ENCODE measurements around the gene KDM8.

DNA sequence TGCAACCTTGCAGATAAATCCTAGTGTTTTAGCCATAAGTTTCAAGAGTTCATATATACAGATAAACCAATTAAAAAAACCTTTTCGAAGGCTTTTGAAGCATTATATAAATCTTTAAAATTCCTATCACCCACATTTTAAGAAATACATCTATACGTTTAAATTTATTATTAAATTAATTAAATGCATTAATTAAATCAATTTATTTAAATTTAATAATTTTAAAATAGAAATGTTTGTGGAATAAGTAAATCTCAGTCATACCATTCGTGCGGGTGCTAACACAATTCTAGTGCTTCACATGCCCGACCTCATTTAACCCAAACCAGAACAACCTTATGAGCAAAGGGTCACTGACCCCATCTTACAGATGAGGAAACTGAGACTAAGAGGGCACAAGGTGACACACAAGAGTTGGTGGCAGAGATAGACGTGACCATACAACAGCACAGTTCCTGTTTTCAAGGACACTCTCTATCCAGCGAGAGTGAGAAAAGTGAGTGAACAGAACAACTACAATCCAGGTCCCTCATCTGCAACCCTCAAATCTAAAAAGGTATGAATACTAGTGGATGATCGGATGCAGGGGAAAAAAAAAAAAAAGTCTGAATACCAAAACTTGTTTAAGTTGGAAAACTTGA lies 63.8 kb downstream of the KDM8 start:
- TF ChIP-seq, protein P1, sequence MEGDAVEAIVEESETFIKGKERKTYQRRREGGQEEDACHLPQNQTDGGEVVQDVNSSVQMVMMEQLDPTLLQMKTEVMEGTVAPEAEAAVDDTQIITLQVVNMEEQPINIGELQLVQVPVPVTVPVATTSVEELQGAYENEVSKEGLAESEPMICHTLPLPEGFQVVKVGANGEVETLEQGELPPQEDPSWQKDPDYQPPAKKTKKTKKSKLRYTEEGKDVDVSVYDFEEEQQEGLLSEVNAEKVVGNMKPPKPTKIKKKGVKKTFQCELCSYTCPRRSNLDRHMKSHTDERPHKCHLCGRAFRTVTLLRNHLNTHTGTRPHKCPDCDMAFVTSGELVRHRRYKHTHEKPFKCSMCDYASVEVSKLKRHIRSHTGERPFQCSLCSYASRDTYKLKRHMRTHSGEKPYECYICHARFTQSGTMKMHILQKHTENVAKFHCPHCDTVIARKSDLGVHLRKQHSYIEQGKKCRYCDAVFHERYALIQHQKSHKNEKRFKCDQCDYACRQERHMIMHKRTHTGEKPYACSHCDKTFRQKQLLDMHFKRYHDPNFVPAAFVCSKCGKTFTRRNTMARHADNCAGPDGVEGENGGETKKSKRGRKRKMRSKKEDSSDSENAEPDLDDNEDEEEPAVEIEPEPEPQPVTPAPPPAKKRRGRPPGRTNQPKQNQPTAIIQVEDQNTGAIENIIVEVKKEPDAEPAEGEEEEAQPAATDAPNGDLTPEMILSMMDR (IDR thresholded peaks at IDR 0.05): no peak
- TF ChIP-seq NR3C1 (CRISPR knock-in tag; conservative IDR thresholded peaks at IDR 0.05; ENCODE audit: low read depth): no peak
- TF ChIP-seq, protein P2, sequence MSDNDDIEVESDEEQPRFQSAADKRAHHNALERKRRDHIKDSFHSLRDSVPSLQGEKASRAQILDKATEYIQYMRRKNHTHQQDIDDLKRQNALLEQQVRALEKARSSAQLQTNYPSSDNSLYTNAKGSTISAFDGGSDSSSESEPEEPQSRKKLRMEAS (CRISPR knock-in tag; IDR thresholded peaks at IDR 0.05): no peak
- no peak for TF ChIP-seq SP1 (CRISPR knock-in tag; conservative IDR thresholded peaks at IDR 0.05)
- no peak for TF ChIP-seq MYBL2 (CRISPR knock-in tag; IDR thresholded peaks at IDR 0.05)
- TF ChIP-seq GABPB1 (CRISPR knock-in tag; IDR thresholded peaks at IDR 0.05): no peak
- no peak for TF ChIP-seq NFE2L1 (CRISPR knock-in tag; IDR thresholded peaks at IDR 0.05)
- no peak for TF ChIP-seq KAT7 (CRISPR knock-in tag; IDR thresholded peaks at IDR 0.05; ENCODE audit: borderline replicate concordance)
- TF ChIP-seq ATF3 (CRISPR knock-in tag; conservative IDR thresholded peaks at IDR 0.05): no peak
- TF ChIP-seq, protein P3, sequence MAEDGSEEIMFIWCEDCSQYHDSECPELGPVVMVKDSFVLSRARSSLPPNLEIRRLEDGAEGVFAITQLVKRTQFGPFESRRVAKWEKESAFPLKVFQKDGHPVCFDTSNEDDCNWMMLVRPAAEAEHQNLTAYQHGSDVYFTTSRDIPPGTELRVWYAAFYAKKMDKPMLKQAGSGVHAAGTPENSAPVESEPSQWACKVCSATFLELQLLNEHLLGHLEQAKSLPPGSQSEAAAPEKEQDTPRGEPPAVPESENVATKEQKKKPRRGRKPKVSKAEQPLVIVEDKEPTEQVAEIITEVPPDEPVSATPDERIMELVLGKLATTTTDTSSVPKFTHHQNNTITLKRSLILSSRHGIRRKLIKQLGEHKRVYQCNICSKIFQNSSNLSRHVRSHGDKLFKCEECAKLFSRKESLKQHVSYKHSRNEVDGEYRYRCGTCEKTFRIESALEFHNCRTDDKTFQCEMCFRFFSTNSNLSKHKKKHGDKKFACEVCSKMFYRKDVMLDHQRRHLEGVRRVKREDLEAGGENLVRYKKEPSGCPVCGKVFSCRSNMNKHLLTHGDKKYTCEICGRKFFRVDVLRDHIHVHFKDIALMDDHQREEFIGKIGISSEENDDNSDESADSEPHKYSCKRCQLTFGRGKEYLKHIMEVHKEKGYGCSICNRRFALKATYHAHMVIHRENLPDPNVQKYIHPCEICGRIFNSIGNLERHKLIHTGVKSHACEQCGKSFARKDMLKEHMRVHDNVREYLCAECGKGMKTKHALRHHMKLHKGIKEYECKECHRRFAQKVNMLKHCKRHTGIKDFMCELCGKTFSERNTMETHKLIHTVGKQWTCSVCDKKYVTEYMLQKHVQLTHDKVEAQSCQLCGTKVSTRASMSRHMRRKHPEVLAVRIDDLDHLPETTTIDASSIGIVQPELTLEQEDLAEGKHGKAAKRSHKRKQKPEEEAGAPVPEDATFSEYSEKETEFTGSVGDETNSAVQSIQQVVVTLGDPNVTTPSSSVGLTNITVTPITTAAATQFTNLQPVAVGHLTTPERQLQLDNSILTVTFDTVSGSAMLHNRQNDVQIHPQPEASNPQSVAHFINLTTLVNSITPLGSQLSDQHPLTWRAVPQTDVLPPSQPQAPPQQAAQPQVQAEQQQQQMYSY (CRISPR knock-in tag; IDR thresholded peaks at IDR 0.05): no peak
- TF ChIP-seq FOXP1 (CRISPR knock-in tag; IDR thresholded peaks at IDR 0.05; ENCODE audit: borderline replicate concordance): no peak
